Activated CD8-positive, alpha-beta memory T cell treated with anti-CD3 and anti-CD28 coated beads, Interleukin-2, amount 50 U/mL, for 4 hours (primary cell): ENCODE measurements around the gene CRY1.

ENCODE experiments used
- DNase-seq: peaks from one replicate; pipeline ENCODE4 v3.0.0-alpha.2; 2020

CRY1 gene

GRCh38 chr12:107093417-107094182 lies at the start of gene CRY1:
CRY1 (minus strand) TSS chr12:107093549; CDS start chr12:107092961, 588 bp downstream.
- DNase-seq = peak; percentile 93

DNA sequence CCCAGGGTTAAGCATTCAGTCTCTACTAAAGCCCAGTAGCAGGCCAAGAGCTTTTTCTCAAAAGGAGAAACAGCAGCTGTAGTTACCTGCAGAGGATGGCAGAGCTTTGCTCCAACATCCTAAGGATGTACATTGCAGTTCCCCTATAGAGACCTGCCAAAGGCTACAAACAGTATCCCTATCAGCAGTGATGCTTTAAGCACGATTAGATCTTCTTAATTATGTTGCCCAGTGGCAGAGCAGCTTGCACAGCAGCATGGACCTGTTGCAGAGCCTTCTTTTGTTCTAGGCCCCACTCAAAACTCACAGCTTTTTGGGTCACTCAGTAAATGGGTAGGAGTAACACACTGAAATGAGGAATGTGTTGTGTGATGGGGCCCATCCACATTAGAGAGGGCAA lies 46.4 kb upstream of the CRY1 start:
- DNase-seq = no peak

DNA sequence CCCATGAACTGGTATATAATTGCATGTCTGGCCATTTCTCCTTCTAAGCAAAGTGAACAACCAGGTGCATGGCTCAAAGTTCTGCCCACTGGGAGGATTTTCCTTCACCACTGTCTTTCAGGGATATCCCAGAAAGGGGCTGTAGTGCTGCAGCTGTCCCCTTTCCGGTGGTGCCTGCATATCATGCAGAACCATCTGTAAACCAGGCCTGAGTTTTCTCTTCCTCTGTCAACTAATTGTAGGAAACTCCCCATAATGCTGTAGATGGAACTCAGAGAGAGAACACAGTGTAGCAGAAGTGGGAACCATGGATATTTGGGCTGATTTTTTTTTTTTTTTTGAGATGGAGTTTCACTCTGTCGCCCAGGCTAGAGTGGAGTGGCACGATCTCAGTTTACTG lies 45.6 kb upstream of the CRY1 start:
- DNase-seq = no peak

GRCh38 chr12:107135177-107135576 lies 41.8 kb upstream of the CRY1 start:
- no peak for DNase-seq

DNA sequence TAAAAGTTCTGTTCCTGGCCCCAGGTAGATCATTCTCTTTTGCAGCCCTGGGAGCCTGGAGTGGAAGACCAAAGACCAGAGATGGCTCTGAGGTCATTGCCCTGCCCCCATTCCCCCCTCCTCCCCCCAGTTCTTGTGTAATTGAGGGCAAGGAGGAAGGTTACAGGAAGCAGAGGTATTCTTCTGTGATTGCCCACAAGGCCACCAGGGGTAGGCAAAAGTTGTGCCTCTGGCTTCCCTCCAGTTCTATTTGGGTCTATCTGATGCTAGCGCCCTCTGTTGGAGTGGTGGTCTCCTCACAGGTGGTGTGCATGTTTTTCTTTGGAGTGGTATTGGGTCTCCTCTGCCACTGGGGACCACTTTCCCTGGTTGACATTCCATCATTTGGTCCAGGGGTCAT lies 41.2 kb upstream of the CRY1 start:
- DNase-seq = peak; percentile 16

DNA sequence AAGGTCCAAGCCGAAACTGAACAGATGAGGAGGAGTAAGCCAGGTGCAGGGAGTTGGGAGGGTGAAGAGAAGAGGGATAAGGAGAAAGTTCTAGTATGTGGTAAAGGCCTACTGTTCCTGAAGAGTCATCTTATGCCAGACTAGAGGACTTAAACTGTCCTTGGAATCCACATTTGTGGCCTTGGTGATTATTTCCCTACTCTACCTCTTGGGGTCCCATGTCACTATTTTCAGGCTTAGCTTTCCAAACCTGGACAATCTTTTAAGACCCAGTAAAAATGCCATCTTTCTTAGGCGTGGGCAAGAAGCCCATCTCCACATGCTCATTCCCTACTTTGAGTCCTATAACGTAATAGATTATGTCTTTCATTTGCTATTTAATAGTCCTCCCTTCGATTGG lies 40.1 kb upstream of the CRY1 start:
- DNase-seq = no peak

DNA sequence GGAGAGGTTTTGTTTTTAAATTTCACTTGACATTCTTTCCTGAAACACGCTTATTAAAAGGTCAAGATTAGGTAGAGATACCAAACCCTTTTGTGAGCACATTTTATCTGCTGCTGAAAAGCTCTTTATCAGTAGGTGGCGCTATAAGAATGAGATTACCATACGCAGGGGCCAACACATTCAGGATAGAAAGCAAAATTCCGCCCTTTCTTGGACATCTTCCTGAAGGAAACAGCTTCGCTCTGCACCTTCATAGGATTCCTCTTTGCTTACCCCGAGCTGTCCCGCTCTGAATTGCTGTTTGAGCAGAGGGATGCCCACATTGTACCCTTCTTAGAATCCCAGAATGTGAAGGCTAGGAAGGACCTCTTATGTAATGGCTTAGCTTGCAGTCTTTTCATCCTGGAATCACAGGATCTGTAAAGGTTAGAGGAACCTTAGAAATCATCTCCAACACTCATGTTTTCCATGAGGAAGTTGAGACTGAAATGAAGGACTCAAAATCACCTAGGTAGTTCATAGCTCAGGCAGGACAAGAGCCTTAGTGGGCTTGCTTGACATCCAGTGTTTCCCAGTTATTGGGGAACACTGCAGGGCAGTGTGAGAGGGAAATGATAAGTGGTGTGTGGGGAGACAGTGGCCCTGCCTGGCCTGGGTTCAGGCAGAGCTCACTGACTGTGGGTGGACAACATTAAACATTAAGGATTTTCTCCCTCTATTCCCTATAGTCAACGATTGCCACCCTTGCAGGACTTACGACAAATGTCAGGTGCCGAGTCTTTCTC lies 38.7 kb upstream of the CRY1 start:
- no peak for DNase-seq

DNA sequence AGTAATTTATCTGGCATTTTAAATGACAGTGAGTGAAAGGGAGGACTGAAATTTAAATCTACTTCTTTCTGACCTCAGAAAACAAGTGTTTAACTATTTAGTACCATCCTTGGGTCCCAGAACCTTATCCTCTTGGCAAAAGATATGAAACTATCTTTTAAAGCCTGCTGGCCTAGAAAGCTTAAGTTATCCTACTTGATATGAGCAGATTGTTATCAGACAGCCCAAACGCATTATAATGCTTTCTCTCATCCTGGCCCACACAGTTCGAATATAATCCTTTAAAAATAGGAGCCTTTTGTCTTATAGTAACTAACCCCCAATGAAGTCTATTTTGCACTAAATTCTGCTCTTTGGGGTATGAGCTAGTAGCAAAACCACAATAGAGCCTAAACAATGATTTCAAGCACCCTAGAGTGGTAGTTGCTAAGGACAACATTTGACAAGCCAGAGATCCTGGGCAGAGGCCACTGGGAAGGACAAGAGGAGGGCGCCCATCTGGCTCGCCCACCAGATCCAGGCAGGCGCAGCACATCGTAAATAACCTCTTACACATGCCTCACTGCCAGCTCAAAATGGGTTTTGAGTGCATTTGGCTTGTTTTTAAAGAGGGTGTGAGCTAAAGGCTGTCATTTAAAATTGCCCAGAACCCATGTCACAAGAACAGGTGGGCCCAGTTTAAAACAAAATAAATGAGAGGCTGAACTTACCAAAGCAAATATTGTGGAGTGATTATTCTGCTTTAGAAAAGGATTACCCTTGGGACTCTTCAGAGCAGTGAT lies 37.7 kb upstream of the CRY1 start:
- DNase-seq = no peak

GRCh38 chr12:107129315-107129930 lies 36.1 kb upstream of the CRY1 start:
- DNase-seq = no peak

- DNase-seq = no peak
These were observed 34.4 kb upstream of the CRY1 start for GRCh38 chr12:107127482-107128430.

DNA sequence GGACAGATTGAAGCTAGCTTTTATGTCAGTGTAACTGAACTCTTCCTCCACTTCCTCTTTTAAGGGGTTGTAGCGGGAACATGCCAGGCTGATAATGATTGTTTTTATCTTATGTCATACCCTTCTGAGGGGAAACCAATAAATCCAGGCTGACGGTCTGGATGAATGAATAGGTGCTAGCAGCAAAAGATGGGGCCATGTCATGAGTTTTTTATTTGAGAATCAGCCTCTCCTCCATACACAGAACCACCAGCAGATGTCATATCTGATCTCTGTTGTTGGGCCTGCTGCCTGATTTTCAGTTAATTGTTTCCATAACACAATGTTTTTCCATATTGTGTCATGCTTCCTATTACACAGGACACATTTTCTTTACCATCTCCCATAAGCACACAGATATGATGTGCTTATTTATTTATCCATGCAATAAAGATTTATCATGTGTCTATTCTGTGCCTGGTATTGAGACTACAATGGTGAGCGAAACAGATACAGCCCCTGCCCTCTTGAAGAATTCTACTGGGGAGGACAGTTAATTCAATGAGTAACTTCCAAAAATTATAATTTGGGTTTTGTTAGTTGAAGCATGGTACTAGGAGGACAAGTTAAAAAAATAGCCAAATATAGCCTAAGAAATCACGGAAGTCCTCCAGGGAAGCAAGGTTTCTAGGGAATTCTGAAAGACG lies 33.6 kb upstream of the CRY1 start:
- DNase-seq = no peak

- no peak for DNase-seq
These were observed 32.5 kb upstream of the CRY1 start for GRCh38 chr12:107125833-107126232.

- no peak for DNase-seq
These were observed 29.2 kb upstream of the CRY1 start for GRCh38 chr12:107122452-107122958.

GRCh38 chr12:107119091-107119490 lies 25.7 kb upstream of the CRY1 start:
- DNase-seq = no peak

GRCh38 chr12:107118624-107119023 lies 25.3 kb upstream of the CRY1 start:
- DNase-seq = no peak

- no peak for DNase-seq
These were observed 21.8 kb upstream of the CRY1 start for GRCh38 chr12:107115119-107115518.

DNA sequence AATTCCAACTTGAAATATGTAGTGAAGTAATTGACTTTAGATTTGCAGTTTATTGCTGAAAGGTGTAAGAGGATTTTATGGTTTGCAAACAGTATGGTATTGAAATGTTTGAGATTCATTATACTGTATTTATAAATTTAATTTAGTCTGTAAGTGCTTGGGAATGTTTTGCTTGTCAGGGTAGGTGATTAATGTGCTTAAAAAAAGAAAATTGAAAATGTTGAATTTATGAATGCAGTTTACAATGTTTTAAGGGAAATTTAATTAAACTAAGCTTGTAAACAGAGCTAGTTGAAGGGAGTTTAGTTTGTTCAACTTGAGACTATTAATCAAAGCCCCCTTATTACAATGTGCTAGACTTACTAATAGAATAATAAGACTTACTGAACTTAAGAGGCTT lies 18.0 kb upstream of the CRY1 start:
- no peak for DNase-seq

GRCh38 chr12:107109726-107110719 lies 16.7 kb upstream of the CRY1 start:
- DNase-seq = no peak

DNA sequence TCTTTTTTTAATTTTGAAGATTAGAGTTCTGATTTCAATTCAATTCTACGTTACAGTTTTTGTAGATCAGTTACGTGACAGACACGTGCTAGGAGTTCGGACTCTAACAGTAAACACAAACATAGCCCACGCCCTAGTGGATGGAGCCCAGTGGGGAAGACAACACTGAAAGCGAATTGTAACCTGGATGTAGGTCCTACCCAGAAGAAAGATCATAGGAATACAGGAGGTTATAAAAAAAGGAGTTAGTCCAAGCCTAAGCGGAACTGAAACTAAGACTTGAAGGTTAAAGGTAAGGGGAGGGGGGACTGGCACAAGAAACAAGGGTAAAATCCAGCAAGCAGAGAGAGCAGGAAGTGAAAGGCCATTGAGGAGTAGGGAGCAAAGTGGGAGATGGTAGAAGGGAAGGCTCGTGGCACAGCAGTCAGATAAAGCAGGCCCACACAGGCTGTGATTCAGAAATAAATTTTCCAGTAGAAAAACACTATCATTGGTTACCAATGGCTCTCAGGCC lies 15.7 kb upstream of the CRY1 start:
- DNase-seq = no peak
